Measurements from ENCODE around the gene RYR2. TPM values are rescaled to one million over a fixed set of nuclear protein-coding genes. Genes with fewer than 3 reads are reported as not detected.
A peak's percentile ranks its signal among the peaks of the same experiment; 100 is the strongest.
"Not testable (repeated sequence)": the region's sequence is repeated elsewhere in the genome, so short reads cannot be mapped to it uniquely, and the experiment has no call there.

Gene RYR2
- total and polyA plus RNA-seq, 2 experiments from 2014 or later = 0.50 to 0.95 TPM

DNA sequence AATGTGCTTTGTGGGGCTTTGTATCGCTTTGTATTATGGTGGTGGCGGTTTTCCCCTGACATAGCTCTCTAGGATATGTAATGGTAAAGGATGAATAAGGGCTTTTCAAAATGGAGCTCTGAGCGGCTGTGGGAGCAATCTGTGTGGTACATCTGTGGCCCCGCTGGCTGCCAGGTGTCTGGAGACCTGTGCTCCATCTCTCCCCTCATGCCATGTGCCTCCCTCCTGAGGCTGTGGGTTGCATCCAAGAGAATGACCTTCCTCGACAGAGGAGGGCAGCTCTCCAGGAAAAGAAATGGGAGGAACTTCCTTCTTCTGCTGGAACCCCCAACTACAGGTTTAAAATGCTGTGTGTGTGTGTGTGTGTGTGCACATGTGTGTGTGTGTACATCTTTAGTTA is 78.7 kb downstream of the RYR2 start:
- no peak overlapping the region for H3K4me3 ChIP-seq
- H3K27me3 ChIP-seq = no peaks in the 10 kb centered on the region
- H3K79me2 ChIP-seq = no peaks in the 10 kb centered on the region
- no peak overlapping the region for H3K27ac ChIP-seq
- no peaks in the 10 kb centered on the region for H3K9me2 ChIP-seq (replicated peaks; ENCODE audit: insufficient read depth)
- H3K4me2 ChIP-seq = no peak overlapping the region
- no peak for TF ChIP-seq EZH2 (IDR thresholded peaks at IDR 0.05; ENCODE audit: borderline replicate concordance)
- TF ChIP-seq, protein P1, sequence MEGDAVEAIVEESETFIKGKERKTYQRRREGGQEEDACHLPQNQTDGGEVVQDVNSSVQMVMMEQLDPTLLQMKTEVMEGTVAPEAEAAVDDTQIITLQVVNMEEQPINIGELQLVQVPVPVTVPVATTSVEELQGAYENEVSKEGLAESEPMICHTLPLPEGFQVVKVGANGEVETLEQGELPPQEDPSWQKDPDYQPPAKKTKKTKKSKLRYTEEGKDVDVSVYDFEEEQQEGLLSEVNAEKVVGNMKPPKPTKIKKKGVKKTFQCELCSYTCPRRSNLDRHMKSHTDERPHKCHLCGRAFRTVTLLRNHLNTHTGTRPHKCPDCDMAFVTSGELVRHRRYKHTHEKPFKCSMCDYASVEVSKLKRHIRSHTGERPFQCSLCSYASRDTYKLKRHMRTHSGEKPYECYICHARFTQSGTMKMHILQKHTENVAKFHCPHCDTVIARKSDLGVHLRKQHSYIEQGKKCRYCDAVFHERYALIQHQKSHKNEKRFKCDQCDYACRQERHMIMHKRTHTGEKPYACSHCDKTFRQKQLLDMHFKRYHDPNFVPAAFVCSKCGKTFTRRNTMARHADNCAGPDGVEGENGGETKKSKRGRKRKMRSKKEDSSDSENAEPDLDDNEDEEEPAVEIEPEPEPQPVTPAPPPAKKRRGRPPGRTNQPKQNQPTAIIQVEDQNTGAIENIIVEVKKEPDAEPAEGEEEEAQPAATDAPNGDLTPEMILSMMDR (IDR thresholded peaks at IDR 0.05; ENCODE audit: poor library complexity) = no peak
- TF ChIP-seq EZH2phosphoT487 (IDR thresholded peaks at IDR 0.05; ENCODE audit: low read depth, severe bottlenecking, unreplicated experiment) = no peak
- no peaks in the 10 kb centered on the region for H4K20me1 ChIP-seq (ENCODE audit: insufficient read depth, poor library complexity, severe bottlenecking)
- H3K36me3 ChIP-seq (replicated peaks; ENCODE audit: insufficient read depth, low read depth) = no peaks in the 10 kb centered on the region
- no peaks in the 10 kb centered on the region for H3K9me3 ChIP-seq (ENCODE audit: low read depth)
- WGBS (ENCODE audit: low lambda C conversion rate, missing lambda C conversion rate) = 90% methylated on average over 5 of the region's 5 CpGs
- no peaks in the 10 kb centered on the region for H3K4me1 ChIP-seq (ENCODE audit: insufficient read depth)
- no peak overlapping the region for H2AFZ ChIP-seq
- DNase-seq (ENCODE audit: low spot score) = no peak

DNA sequence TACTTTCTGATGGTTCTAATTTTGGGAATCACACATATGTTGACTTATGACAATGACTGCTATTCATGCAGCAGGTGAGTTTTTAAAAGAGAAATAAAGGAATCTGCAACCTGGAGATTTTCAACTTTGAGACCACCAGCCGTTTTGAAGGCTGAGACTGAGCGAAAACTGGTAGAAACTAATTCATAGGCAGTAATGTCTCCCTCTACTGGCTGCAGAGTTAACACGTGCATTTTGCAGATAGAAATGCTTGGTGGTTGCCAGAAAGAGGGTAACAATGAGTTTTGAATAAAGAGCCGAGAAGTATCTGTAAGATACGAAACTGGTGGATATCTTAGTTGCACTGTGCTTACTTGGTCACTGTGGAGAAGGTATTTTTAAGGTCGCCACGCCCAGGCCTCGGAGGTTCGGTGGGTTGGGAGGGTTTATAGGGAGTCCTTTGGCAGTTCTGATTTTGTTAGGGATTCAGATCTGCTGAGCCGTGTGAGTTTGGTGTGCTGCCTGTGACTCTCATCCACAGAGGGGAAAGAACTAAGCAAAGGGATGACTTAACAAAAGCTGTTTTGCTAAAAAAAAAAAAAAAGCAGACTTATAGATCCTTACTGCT is 83.0 kb downstream of the RYR2 start:
- H3K9me2 ChIP-seq (replicated peaks; ENCODE audit: insufficient read depth) = no peaks in the 10 kb centered on the region

DNA sequence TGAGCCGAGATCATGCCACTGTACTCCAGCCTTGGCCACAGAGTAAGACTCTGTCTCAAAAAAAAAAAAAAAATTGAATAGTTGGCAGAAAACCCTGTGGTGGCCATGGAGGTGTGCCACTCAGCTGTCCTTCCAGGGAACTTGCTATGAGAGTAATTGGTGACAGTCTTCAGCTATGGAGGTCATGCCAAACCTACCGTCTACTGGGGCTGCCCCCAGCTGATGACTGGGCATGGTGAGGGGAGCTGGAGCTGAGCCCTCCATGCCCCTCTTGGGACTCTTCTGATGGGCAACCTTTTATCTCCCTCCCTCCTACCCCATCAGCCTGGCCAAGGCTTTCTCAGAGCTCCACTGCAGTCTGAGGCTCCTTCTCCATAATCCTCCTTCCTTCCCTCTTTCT is 84.2 kb downstream of the RYR2 start:
- H3K9me3 ChIP-seq (ENCODE audit: low read depth) = no peaks in the 10 kb centered on the region
- no peak overlapping the region for H3K4me2 ChIP-seq
- DNase-seq (ENCODE audit: low spot score) = no peak
- TF ChIP-seq EZH2phosphoT487 (IDR thresholded peaks at IDR 0.05; ENCODE audit: low read depth, severe bottlenecking, unreplicated experiment) (no peak), EZH2 (IDR thresholded peaks at IDR 0.05; ENCODE audit: borderline replicate concordance) (no peak)
- TF ChIP-seq, protein P1 (IDR thresholded peaks at IDR 0.05; ENCODE audit: poor library complexity) = no peak
- H3K27ac ChIP-seq = no peak overlapping the region
- H3K4me1 ChIP-seq (ENCODE audit: insufficient read depth) = no peaks in the 10 kb centered on the region
- WGBS (ENCODE audit: low lambda C conversion rate, missing lambda C conversion rate) = 100% methylated on average over 2 of the region's 2 CpGs
- H3K9me2 ChIP-seq (replicated peaks; ENCODE audit: insufficient read depth) = no peaks in the 10 kb centered on the region
- no peaks in the 10 kb centered on the region for H4K20me1 ChIP-seq (ENCODE audit: insufficient read depth, poor library complexity, severe bottlenecking)
- H3K27me3 ChIP-seq = no peaks in the 10 kb centered on the region
- H3K36me3 ChIP-seq (replicated peaks; ENCODE audit: insufficient read depth, low read depth) = no peaks in the 10 kb centered on the region
- H3K79me2 ChIP-seq = no peaks in the 10 kb centered on the region
- no peak overlapping the region for H3K4me3 ChIP-seq
- H2AFZ ChIP-seq = no peak overlapping the region

More for the DNA sequence above, 83.0 kb downstream of the RYR2 start:
- Histone ChIP-seq H3K4me3 (no peak overlapping the region), H3K4me2 (no peak overlapping the region), H3K36me3 (replicated peaks; ENCODE audit: insufficient read depth, low read depth) (no peaks in the 10 kb centered on the region), H3K79me2 (no peaks in the 10 kb centered on the region), H3K9me3 (ENCODE audit: low read depth) (no peaks in the 10 kb centered on the region), H3K27ac (no peak overlapping the region), H2AFZ (no peak overlapping the region), H3K27me3 (no peaks in the 10 kb centered on the region), H4K20me1 (ENCODE audit: insufficient read depth, poor library complexity, severe bottlenecking) (no peaks in the 10 kb centered on the region), H3K4me1 (ENCODE audit: insufficient read depth) (no peaks in the 10 kb centered on the region)
- TF ChIP-seq EZH2phosphoT487 (IDR thresholded peaks at IDR 0.05; ENCODE audit: low read depth, severe bottlenecking, unreplicated experiment) = no peak
- TF ChIP-seq EZH2 (IDR thresholded peaks at IDR 0.05; ENCODE audit: borderline replicate concordance) = no peak
- TF ChIP-seq, protein P1 (IDR thresholded peaks at IDR 0.05; ENCODE audit: poor library complexity) = peak; percentile 51
- peak; percentile 32 for DNase-seq (ENCODE audit: low spot score)
- WGBS (ENCODE audit: low lambda C conversion rate, missing lambda C conversion rate) = 74% methylated on average over 10 of the region's 10 CpGs

DNA sequence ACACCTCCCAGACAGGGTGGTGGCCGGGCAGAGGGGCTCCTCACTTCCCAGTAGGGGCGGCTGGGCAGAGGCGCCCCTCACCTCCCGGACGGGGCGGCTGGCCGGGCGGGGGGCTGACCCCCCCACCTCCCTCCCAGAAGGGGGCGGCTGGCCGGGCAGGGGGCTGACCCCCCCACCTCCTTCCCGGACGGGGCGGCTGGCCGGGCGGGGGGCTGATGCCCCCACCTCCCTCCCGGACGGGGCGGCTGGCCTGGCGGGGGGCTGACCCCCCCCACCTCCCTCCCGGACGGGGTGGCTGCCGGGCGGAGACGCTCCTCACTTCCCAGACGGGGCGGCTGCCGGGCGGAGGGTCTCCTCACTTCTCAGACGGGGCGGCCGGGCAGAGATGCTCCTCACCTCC is 85.3 kb downstream of the RYR2 start:
- not testable (repeated sequence) for H4K20me1 ChIP-seq (ENCODE audit: insufficient read depth, poor library complexity, severe bottlenecking); H3K27ac ChIP-seq; H2AFZ ChIP-seq; H3K4me2 ChIP-seq; H3K4me3 ChIP-seq; H3K4me1 ChIP-seq (ENCODE audit: insufficient read depth); DNase-seq (ENCODE audit: low spot score); H3K9me3 ChIP-seq (ENCODE audit: low read depth); H3K36me3 ChIP-seq (replicated peaks; ENCODE audit: insufficient read depth, low read depth); H3K9me2 ChIP-seq (replicated peaks; ENCODE audit: insufficient read depth); H3K27me3 ChIP-seq; H3K79me2 ChIP-seq
- no CpG with 5 or more reads among the region's 31 CpGs for WGBS (ENCODE audit: low lambda C conversion rate, missing lambda C conversion rate)

Data from hepatocyte (in vitro differentiated cells).